ENCODE measurements around the gene ARRDC3.

ARRDC3 gene

DNA sequence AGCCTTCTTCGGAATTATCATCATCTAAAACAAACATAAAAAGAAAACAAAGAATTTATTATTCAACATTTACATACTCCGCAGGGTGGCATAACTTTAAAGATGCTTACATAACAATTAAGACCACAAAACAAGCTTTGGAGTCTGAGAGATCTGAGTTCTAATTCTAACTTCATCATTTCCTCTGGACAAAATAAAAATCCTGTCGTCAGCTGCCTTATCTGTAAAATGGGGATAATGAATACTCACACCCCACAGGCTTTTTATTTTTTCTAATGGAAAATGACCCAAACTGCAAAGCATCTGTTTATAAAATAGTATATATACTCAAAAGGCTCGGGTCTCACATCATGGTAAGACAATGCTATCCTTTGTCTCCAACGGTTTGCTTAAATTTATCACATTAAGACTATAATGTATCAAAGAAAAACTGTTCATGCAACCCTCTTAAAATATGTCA is 4.3 kb downstream of the ARRDC3 start:
- no peaks in the 10 kb centered on the region for H3K9me3 ChIP-seq (ENCODE audit: insufficient read depth, low read length)
- peak overlapping the region; percentile 97 for H3K9ac ChIP-seq (ENCODE audit: low read length)
- H3K27me3 ChIP-seq (ENCODE audit: low read depth, low read length): no peaks in the 10 kb centered on the region
- H3K4me3 ChIP-seq (ENCODE audit: low read length): peak overlapping the region; percentile 88
- TF ChIP-seq, protein P1, sequence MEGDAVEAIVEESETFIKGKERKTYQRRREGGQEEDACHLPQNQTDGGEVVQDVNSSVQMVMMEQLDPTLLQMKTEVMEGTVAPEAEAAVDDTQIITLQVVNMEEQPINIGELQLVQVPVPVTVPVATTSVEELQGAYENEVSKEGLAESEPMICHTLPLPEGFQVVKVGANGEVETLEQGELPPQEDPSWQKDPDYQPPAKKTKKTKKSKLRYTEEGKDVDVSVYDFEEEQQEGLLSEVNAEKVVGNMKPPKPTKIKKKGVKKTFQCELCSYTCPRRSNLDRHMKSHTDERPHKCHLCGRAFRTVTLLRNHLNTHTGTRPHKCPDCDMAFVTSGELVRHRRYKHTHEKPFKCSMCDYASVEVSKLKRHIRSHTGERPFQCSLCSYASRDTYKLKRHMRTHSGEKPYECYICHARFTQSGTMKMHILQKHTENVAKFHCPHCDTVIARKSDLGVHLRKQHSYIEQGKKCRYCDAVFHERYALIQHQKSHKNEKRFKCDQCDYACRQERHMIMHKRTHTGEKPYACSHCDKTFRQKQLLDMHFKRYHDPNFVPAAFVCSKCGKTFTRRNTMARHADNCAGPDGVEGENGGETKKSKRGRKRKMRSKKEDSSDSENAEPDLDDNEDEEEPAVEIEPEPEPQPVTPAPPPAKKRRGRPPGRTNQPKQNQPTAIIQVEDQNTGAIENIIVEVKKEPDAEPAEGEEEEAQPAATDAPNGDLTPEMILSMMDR (IDR thresholded peaks at IDR 0.05; ENCODE audit: low read depth, low read length): no peak
- no peak for TF ChIP-seq EZH2phosphoT487 (IDR thresholded peaks at IDR 0.05; ENCODE audit: low read depth)
- peaks cover 6% of the 10 kb centered on the region; the same call in 1 of the 2 replicates for H3K4me1 ChIP-seq (ENCODE audit: low read length)
- peaks cover 32% of the 10 kb centered on the region for H3K36me3 ChIP-seq (replicated peaks; ENCODE audit: low read depth, low read length)
- H4K20me1 ChIP-seq (ENCODE audit: insufficient read depth, low read length): no peaks in the 10 kb centered on the region
- H3K27ac ChIP-seq (ENCODE audit: low read length): peak overlapping the region; percentile 97; the same call in 1 of the 2 replicates
- H3K79me2 ChIP-seq (ENCODE audit: low read length): peaks cover 57% of the 10 kb centered on the region
- H2AFZ ChIP-seq (ENCODE audit: low read depth, low read length): no peak overlapping the region
- peak overlapping the region; percentile 59 for H3K4me2 ChIP-seq (ENCODE audit: low read length)

DNA sequence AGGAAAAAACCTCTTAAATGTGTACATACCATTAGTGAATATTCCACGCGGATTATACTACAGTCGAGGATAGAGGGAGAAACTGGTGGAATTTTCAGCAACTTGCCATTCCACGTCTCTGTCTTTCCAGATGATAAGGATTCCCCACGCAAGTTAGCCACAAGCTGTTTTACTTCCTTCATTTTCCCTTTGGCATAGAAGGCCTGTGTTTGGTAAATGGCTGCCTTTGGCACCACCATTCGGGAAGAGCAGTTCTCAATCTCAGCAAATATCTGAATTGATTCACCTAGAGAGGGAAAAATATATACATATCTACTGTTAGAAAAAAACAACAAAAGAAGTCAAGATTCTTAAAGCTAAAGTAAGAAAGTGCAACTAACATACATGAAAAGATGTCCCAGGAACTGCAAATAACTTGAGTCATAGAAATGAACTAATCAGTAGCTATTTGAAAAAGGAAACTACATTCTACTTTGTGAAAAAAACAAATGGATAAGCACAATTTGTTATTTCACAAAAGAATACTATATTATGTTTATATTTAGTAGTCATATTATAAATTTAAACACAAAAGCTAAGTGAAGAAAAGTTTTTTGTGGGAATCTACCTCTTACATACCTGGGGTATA is 8.1 kb downstream of the ARRDC3 start:
- H3K79me2 ChIP-seq (ENCODE audit: low read length): peaks cover 30% of the 10 kb centered on the region
- peaks cover 55% of the 10 kb centered on the region for H3K36me3 ChIP-seq (replicated peaks; ENCODE audit: low read depth, low read length)
- H4K20me1 ChIP-seq (ENCODE audit: insufficient read depth, low read length): peaks cover 3% of the 10 kb centered on the region; the same call in 1 of the 2 replicates
- TF ChIP-seq, protein P1 (IDR thresholded peaks at IDR 0.05; ENCODE audit: low read depth, low read length): no peak
- TF ChIP-seq EZH2phosphoT487 (IDR thresholded peaks at IDR 0.05; ENCODE audit: low read depth): no peak
- H3K4me1 ChIP-seq (ENCODE audit: low read length): peaks cover 6% of the 10 kb centered on the region; the same call in 1 of the 2 replicates
- H3K4me3 ChIP-seq (ENCODE audit: low read length): no peak overlapping the region
- no peaks in the 10 kb centered on the region for H3K27me3 ChIP-seq (ENCODE audit: low read depth, low read length)
- no peak overlapping the region for H3K27ac ChIP-seq (ENCODE audit: low read length)
- no peak overlapping the region for H3K4me2 ChIP-seq (ENCODE audit: low read length)
- no peak overlapping the region for H2AFZ ChIP-seq (ENCODE audit: low read depth, low read length)
- H3K9ac ChIP-seq (ENCODE audit: low read length): no peak overlapping the region
- H3K9me3 ChIP-seq (ENCODE audit: insufficient read depth, low read length): no peaks in the 10 kb centered on the region

DNA sequence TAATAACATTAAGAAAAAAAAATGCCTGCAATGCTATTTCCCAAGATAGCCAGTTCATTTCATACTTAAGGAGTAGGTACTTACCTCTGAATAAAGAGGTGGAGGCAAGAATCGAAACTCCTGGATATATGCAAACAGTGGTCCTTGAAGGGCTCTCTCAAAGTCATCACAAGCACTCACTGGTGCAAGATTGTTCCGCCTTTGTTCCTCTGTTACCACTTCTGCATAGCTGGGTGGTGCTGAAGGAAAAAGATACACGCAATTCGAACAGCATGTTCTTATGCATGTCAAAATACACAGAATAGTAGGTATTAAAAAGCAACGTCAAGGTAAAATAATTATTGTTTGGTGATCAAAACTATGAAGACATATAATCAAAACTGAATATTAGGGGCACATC is 9.5 kb downstream of the ARRDC3 start:
- peaks cover 65% of the 10 kb centered on the region for H3K36me3 ChIP-seq (replicated peaks; ENCODE audit: low read depth, low read length)

DNA sequence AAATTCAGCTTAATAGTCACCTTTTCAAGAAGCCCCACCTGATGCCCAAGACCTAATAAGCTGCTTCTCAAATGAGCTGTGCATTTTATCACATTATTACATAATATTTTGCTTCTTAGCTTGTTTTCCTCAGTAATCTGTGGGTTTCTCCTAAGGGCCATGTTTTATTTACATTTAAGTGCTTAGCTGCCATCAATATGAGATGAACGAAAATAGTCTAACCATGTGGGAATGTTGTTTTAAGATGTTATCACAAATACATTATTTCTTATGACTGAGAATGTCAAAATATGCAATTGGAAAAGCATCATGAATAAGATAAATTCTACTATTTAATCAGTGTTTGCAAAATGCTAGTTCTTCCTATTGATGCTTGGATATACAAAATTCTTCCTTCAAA is 10.1 kb downstream of the ARRDC3 start:
- no peaks in the 10 kb centered on the region for H3K9me3 ChIP-seq (ENCODE audit: insufficient read depth, low read length)
- H3K4me2 ChIP-seq (ENCODE audit: low read length): no peak overlapping the region
- H3K36me3 ChIP-seq (replicated peaks; ENCODE audit: low read depth, low read length): peaks cover 68% of the 10 kb centered on the region
- H3K27ac ChIP-seq (ENCODE audit: low read length): no peak overlapping the region
- peaks cover 15% of the 10 kb centered on the region; the same call in 1 of the 2 replicates for H4K20me1 ChIP-seq (ENCODE audit: insufficient read depth, low read length)
- H3K79me2 ChIP-seq (ENCODE audit: low read length): peaks cover 14% of the 10 kb centered on the region; the same call in 1 of the 2 replicates
- no peak overlapping the region for H2AFZ ChIP-seq (ENCODE audit: low read depth, low read length)
- H3K27me3 ChIP-seq (ENCODE audit: low read depth, low read length): no peaks in the 10 kb centered on the region
- H3K4me3 ChIP-seq (ENCODE audit: low read length): no peak overlapping the region
- no peak overlapping the region for H3K9ac ChIP-seq (ENCODE audit: low read length)
- H3K4me1 ChIP-seq (ENCODE audit: low read length): no peaks in the 10 kb centered on the region
- TF ChIP-seq EZH2phosphoT487 (IDR thresholded peaks at IDR 0.05; ENCODE audit: low read depth): no peak
- TF ChIP-seq, protein P1 (IDR thresholded peaks at IDR 0.05; ENCODE audit: low read depth, low read length): no peak

More for the DNA sequence above, 9.5 kb downstream of the ARRDC3 start:
- no peak overlapping the region for H3K27ac ChIP-seq (ENCODE audit: low read length)
- H3K4me3 ChIP-seq (ENCODE audit: low read length): no peak overlapping the region
- H4K20me1 ChIP-seq (ENCODE audit: insufficient read depth, low read length): peaks cover 13% of the 10 kb centered on the region; the same call in 1 of the 2 replicates
- peaks cover 20% of the 10 kb centered on the region for H3K79me2 ChIP-seq (ENCODE audit: low read length)
- H3K9ac ChIP-seq (ENCODE audit: low read length): no peak overlapping the region
- H3K4me1 ChIP-seq (ENCODE audit: low read length): peaks cover 1% of the 10 kb centered on the region; the same call in 1 of the 2 replicates
- no peak overlapping the region for H2AFZ ChIP-seq (ENCODE audit: low read depth, low read length)
- TF ChIP-seq EZH2phosphoT487 (IDR thresholded peaks at IDR 0.05; ENCODE audit: low read depth): no peak
- TF ChIP-seq, protein P1 (IDR thresholded peaks at IDR 0.05; ENCODE audit: low read depth, low read length): no peak
- no peaks in the 10 kb centered on the region for H3K9me3 ChIP-seq (ENCODE audit: insufficient read depth, low read length)
- H3K4me2 ChIP-seq (ENCODE audit: low read length): no peak overlapping the region
- H3K27me3 ChIP-seq (ENCODE audit: low read depth, low read length): no peaks in the 10 kb centered on the region

Measured in OCI-LY3 (cell line).